ENCODE measurements around the gene ASCL5.

GRCh38 chr1:201157949-201158348, 31.0 kb upstream of the ASCL5 start:
- no peak for TF ChIP-seq EZH2 (IDR thresholded peaks at IDR 0.05; ENCODE audit: borderline replicate concordance, low read depth, low read length, poor library complexity, severe bottlenecking)
- TF ChIP-seq, protein P1, sequence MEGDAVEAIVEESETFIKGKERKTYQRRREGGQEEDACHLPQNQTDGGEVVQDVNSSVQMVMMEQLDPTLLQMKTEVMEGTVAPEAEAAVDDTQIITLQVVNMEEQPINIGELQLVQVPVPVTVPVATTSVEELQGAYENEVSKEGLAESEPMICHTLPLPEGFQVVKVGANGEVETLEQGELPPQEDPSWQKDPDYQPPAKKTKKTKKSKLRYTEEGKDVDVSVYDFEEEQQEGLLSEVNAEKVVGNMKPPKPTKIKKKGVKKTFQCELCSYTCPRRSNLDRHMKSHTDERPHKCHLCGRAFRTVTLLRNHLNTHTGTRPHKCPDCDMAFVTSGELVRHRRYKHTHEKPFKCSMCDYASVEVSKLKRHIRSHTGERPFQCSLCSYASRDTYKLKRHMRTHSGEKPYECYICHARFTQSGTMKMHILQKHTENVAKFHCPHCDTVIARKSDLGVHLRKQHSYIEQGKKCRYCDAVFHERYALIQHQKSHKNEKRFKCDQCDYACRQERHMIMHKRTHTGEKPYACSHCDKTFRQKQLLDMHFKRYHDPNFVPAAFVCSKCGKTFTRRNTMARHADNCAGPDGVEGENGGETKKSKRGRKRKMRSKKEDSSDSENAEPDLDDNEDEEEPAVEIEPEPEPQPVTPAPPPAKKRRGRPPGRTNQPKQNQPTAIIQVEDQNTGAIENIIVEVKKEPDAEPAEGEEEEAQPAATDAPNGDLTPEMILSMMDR (conservative IDR thresholded peaks at IDR 0.05; ENCODE audit: low read depth, low read length), result no peak
